Coronary artery (tissue), 2 donors: ENCODE results near the gene GPX1.

ENCODE experiments used
- DNase-seq: peaks from one replicate; pipeline ENCODE4 v3.0.0-alpha.2; 2017; ENCODE audit warnings: low spot score
- H3K27ac ChIP-seq, 2 donors: fragments of 200-600 bp; sonication (generic); one replicate each; pipeline ENCODE4 v1.5.1; 2016 to 2019
- H3K4me3 ChIP-seq: fragments of 200-600 bp; sonication (generic); 2 replicates; pipeline ENCODE4 v1.5.1; 2016; ENCODE audit warnings: mild to moderate bottlenecking, moderate library complexity
- CTCF ChIP-seq: fragments of 200-600 bp; sonication (generic); IDR thresholded peaks from one replicate; pipeline ENCODE4 v1.5.1; 2019; ENCODE audit warnings: antibody characterized with exemption

Gene GPX1

GRCh38 chr3:49327485-49327884 is 30.7 kb downstream of the GPX1 start:
- no peak for TF ChIP-seq CTCF
- Histone ChIP-seq H3K27ac (no peak overlapping the region), H3K4me3 (no peak overlapping the region)
- DNase-seq = no peak

- no peak for DNase-seq
- no peak overlapping the region for H3K27ac ChIP-seq
- H3K4me3 ChIP-seq = no peak overlapping the region
- no peak for TF ChIP-seq CTCF
These were observed 33.4 kb downstream of the GPX1 start for GRCh38 chr3:49324768-49325167.

GRCh38 chr3:49316696-49317457 is 41.3 kb downstream of the GPX1 start:
- Histone ChIP-seq H3K4me3 (no peak overlapping the region), H3K27ac (no peak overlapping the region)
- no peak for TF ChIP-seq CTCF
- DNase-seq = no peak

- TF ChIP-seq CTCF = no peak
- DNase-seq = no peak
- no peak overlapping the region for H3K27ac ChIP-seq
- H3K4me3 ChIP-seq = no peak overlapping the region
These were observed 44.1 kb downstream of the GPX1 start for GRCh38 chr3:49313896-49314688.

- no peak for DNase-seq
- no peak overlapping the region for H3K4me3 ChIP-seq
- TF ChIP-seq CTCF = no peak
- no peak overlapping the region for H3K27ac ChIP-seq
These were observed 46.9 kb downstream of the GPX1 start for GRCh38 chr3:49311283-49311682.

- Histone ChIP-seq H3K27ac (no peak overlapping the region), H3K4me3 (no peak overlapping the region)
- no peak for TF ChIP-seq CTCF
- no peak for DNase-seq
These were observed 47.5 kb downstream of the GPX1 start for GRCh38 chr3:49310677-49311076.
